GM12872 (cell line): ENCODE measurements around the gene KRTAP10-10.

Source experiments
- CTCF ChIP-seq: IDR thresholded peaks from 3 replicates; pipeline ENCODE4 v1.5.1; 2011; ENCODE audit warnings: low read depth, mild to moderate bottlenecking, low read length, moderate library complexity; ENCODE audit not compliant: insufficient read depth

Gene KRTAP10-10

GRCh38 chr21:44637018-44637850, at the start of gene KRTAP10-10:
Gene KRTAP10-10 (plus strand): TSS chr21:44637356. CDS start chr21:44637418, 62 bp downstream.
- TF ChIP-seq CTCF, result no peak

GRCh38 chr21:44589094-44589493, 48.1 kb upstream of the KRTAP10-10 start:
- no peak for TF ChIP-seq CTCF

- TF ChIP-seq CTCF, result no peak
Observed at GRCh38 chr21:44589586-44590305, 47.4 kb upstream of the KRTAP10-10 start.

GRCh38 chr21:44590311-44590721, 46.8 kb upstream of the KRTAP10-10 start:
- TF ChIP-seq CTCF, result no peak

- TF ChIP-seq CTCF, result no peak
Observed at GRCh38 chr21:44592446-44593311, 44.5 kb upstream of the KRTAP10-10 start, which contains the start of gene KRTAP10-6. Gene KRTAP10-6 (minus strand): TSS chr21:44592505. CDS start chr21:44592484, 21 bp downstream.

GRCh38 chr21:44593598-44594405, 43.4 kb upstream of the KRTAP10-10 start:
- no peak for TF ChIP-seq CTCF
